Mesodermal cell (in vitro differentiated cells): ENCODE measurements around the gene SEC16A.

Source experiments
- H3K27ac ChIP-seq: 2 replicates; pipeline ENCODE4 v1.7.0; 2013; ENCODE audit warnings: mild to moderate bottlenecking, low read depth, low read length, moderate library complexity; ENCODE audit not compliant: severe bottlenecking
- H3K36me3 ChIP-seq: 2 replicates; pipeline ENCODE4 v1.7.1; 2013; ENCODE audit warnings: mild to moderate bottlenecking, low read length, moderate library complexity; ENCODE audit not compliant: control insufficient read depth, insufficient read depth
- H3K4me1 ChIP-seq: one replicate; pipeline ENCODE4 v1.7.1; 2013; ENCODE audit warnings: mild to moderate bottlenecking, low read length; ENCODE audit not compliant: insufficient read depth, control insufficient read depth, poor library complexity, severe bottlenecking
- H3K4me3 ChIP-seq: 2 replicates; pipeline ENCODE4 v1.7.0; 2013; ENCODE audit warnings: low read length, control low read depth, mild to moderate bottlenecking; ENCODE audit not compliant: insufficient read depth, poor library complexity, severe bottlenecking; ENCODE audit errors: extremely low read depth
- H3K9me3 ChIP-seq: 2 replicates; pipeline ENCODE4 v1.7.1; 2013; ENCODE audit warnings: mild to moderate bottlenecking, low read length, moderate library complexity; ENCODE audit not compliant: control insufficient read depth
- WGBS, 2 experiments: methylation state at CpG; one replicate each; pipeline ENCODE4 v1.1.5; 2013; ENCODE audit warnings: missing lambda C conversion rate in 2 of 2; ENCODE audit not compliant: insufficient coverage in 2 of 2; 5-methylcytosine and 5-hydroxymethylcytosine counted together

The SEC16A gene

GRCh38 chr9:136508729-136509500 lies 26.1 kb upstream of the SEC16A start:
- Histone ChIP-seq H3K27ac (no peak overlapping the region), H3K36me3 (peaks cover 96% of the 10 kb centered on the region), H3K4me1 (peaks cover 3% of the 10 kb centered on the region), H3K4me3 (no peak overlapping the region), H3K9me3 (no peaks in the 10 kb centered on the region)
- WGBS, 2 experiments = 96 to 97% methylated on average over 29 to 32 of the region's 37 CpGs

GRCh38 chr9:136507992-136508375 lies 25.1 kb upstream of the SEC16A start:
- no peak overlapping the region for H3K27ac ChIP-seq
- no peak overlapping the region for H3K4me3 ChIP-seq
- 97 to 98% methylated on average over 22 to 23 of the region's 23 CpGs for WGBS, 2 experiments
- H3K4me1 ChIP-seq = peaks cover 3% of the 10 kb centered on the region
- H3K9me3 ChIP-seq = no peaks in the 10 kb centered on the region
- peaks cover 96% of the 10 kb centered on the region for H3K36me3 ChIP-seq

GRCh38 chr9:136507221-136507991 lies 24.6 kb upstream of the SEC16A start:
- peaks cover 98% of the 10 kb centered on the region for H3K36me3 ChIP-seq

GRCh38 chr9:136506425-136506824 lies 23.6 kb upstream of the SEC16A start:
- Histone ChIP-seq H3K9me3 (no peaks in the 10 kb centered on the region), H3K27ac (no peak overlapping the region), H3K36me3 (peaks cover 97% of the 10 kb centered on the region), H3K4me3 (no peak overlapping the region), H3K4me1 (no peaks in the 10 kb centered on the region)
- 98% methylated on average over 26 to 30 of the region's 30 CpGs for whole genome bisulfite sequencing, 2 experiments

More at GRCh38 chr9:136507221-136507991, 24.6 kb upstream of the SEC16A start:
- Histone ChIP-seq H3K9me3 (no peaks in the 10 kb centered on the region), H3K27ac (no peak overlapping the region), H3K4me1 (peaks cover 3% of the 10 kb centered on the region), H3K4me3 (no peak overlapping the region)
- 98% methylated on average over 17 to 24 of the region's 28 CpGs for WGBS, 2 experiments

GRCh38 chr9:136505406-136506403 lies 22.9 kb upstream of the SEC16A start:
- Histone ChIP-seq H3K36me3 (peaks cover 97% of the 10 kb centered on the region), H3K27ac (no peak overlapping the region), H3K4me1 (no peaks in the 10 kb centered on the region), H3K4me3 (no peak overlapping the region), H3K9me3 (no peaks in the 10 kb centered on the region)
- WGBS, 2 experiments = 96% methylated on average over 23 to 41 of the region's 51 CpGs

GRCh38 chr9:136504512-136505348 lies 21.9 kb upstream of the SEC16A start:
- H3K9me3 ChIP-seq = no peaks in the 10 kb centered on the region
- H3K27ac ChIP-seq = no peak overlapping the region
- WGBS, 2 experiments = 94 to 96% methylated on average over 64 to 68 of the region's 68 CpGs
- no peaks in the 10 kb centered on the region for H3K4me1 ChIP-seq
- peaks cover 97% of the 10 kb centered on the region for H3K36me3 ChIP-seq
- H3K4me3 ChIP-seq = no peak overlapping the region

- no peaks in the 10 kb centered on the region for H3K4me1 ChIP-seq
- H3K4me3 ChIP-seq = no peak overlapping the region
- no peak overlapping the region for H3K27ac ChIP-seq
- WGBS, 2 experiments = 92 to 94% methylated on average over 28 to 33 of the region's 33 CpGs
- H3K9me3 ChIP-seq = no peaks in the 10 kb centered on the region
- peaks cover 96% of the 10 kb centered on the region for H3K36me3 ChIP-seq
Observed at GRCh38 chr9:136502940-136503550, 20.2 kb upstream of the SEC16A start.

GRCh38 chr9:136502196-136502595 lies 19.4 kb upstream of the SEC16A start:
- 97 to 98% methylated on average over 37 to 38 of the region's 38 CpGs for WGBS, 2 experiments
- Histone ChIP-seq H3K36me3 (peaks cover 94% of the 10 kb centered on the region), H3K27ac (no peak overlapping the region), H3K4me3 (no peak overlapping the region), H3K9me3 (no peaks in the 10 kb centered on the region), H3K4me1 (no peaks in the 10 kb centered on the region)

- Histone ChIP-seq H3K9me3 (no peaks in the 10 kb centered on the region), H3K36me3 (peaks cover 95% of the 10 kb centered on the region), H3K4me3 (no peak overlapping the region), H3K27ac (no peak overlapping the region), H3K4me1 (no peaks in the 10 kb centered on the region)
- 96 to 98% methylated on average over 17 to 23 of the region's 23 CpGs for WGBS, 2 experiments
Observed at GRCh38 chr9:136501686-136502085, 18.8 kb upstream of the SEC16A start.
